HepG2 (cell line): ENCODE results near the gene LSR. TPM values are rescaled to one million over a fixed set of nuclear protein-coding genes. Genes with fewer than 3 reads are reported as not detected.

Experiments
- CREB3 ChIP-seq: sonication (generic); formaldehyde crosslinking; IDR thresholded peaks from 2 replicates; pipeline ENCODE4 v1.5.0; 2020; ENCODE audit warnings: missing genetic modification reagents
- HOXA9 ChIP-seq: sonication (generic); formaldehyde crosslinking; IDR thresholded peaks from 2 replicates; pipeline ENCODE4 v1.8.1; 2022; ENCODE audit warnings: missing genetic modification reagents, mild to moderate bottlenecking, moderate library complexity, borderline replicate concordance
- KMT2B ChIP-seq: IDR thresholded peaks from 2 replicates; pipeline ENCODE4 v1.6.1; 2016; ENCODE audit warnings: missing genetic modification reagents, missing compliant biosample characterization
- RELA ChIP-seq: sonication (generic); formaldehyde crosslinking; IDR thresholded peaks from 2 replicates; pipeline ENCODE4 v1.4.0; 2020; ENCODE audit warnings: missing genetic modification reagents
- SNAPC4 ChIP-seq: sonication (generic); formaldehyde crosslinking; IDR thresholded peaks from 2 replicates; pipeline ENCODE4 v1.4.0; 2020; ENCODE audit warnings: mild to moderate bottlenecking, missing genetic modification reagents
- SP1 ChIP-seq, 2 experiments: fragments of 450-650 bp in 1 of 2; sonication (generic) in 1 of 2; formaldehyde crosslinking in 1 of 2; IDR thresholded peaks; 2 replicates each; pipeline versions ENCODE4 v1.4.0 to v1.6.1; 2016 to 2020; ENCODE audit warnings: missing genetic modification reagents in 1 of 2
- ZBTB40 ChIP-seq, 2 experiments: fragments of 450-650 bp in 1 of 2; sonication (generic) in 1 of 2; formaldehyde crosslinking in 1 of 2; IDR thresholded peaks; 2 replicates each; pipeline versions ENCODE4 v1.6.1 to v1.8.0; 2016 to 2022; ENCODE audit warnings: antibody characterized with exemption in 1 of 2, mild to moderate bottlenecking in 1 of 2, missing genetic modification reagents in 1 of 2
- ZNF350 ChIP-seq: sonication (generic); formaldehyde crosslinking; IDR thresholded peaks from 2 replicates; pipeline ENCODE4 v1.4.0; 2020; ENCODE audit warnings: mild to moderate bottlenecking, low read depth, missing genetic modification reagents, borderline replicate concordance
- ZNF510 ChIP-seq: sonication (generic); formaldehyde crosslinking; IDR thresholded peaks from 2 replicates; pipeline ENCODE4 v1.4.0; 2020; ENCODE audit warnings: low read depth, mild to moderate bottlenecking, missing genetic modification reagents
- ZNF792 ChIP-seq: IDR thresholded peaks from 2 replicates; pipeline ENCODE4 v1.6.1; 2016
- polyA plus RNA-seq, 8 experiments: library from polyadenylated mRNA; depleted of rRNA in 3 of 8; stranded (reverse) in 7 of 8; unstranded in 1 of 8; fragments of >200 nt; fragmentation: Illumina TruSeq in 4 of 8; extraction: Trizol in 4 of 8; gene quantifications; 2 replicates each; pipeline versions ENCODE4 v1.2.1 to v1.2.3, GENCODE V29; 2011 to 2016; ENCODE audit warnings: low read depth in 4 of 8, missing spikeins in 1 of 8, mixed read lengths in 1 of 8; ENCODE audit not compliant: insufficient read depth in 1 of 8
- total RNA-seq, 5 experiments: library from RNA; depleted of rRNA; stranded (reverse); fragments of >200 nt; fragmentation: Illumina TruSeq; extraction: Trizol; gene quantifications; 2 replicates each; pipeline ENCODE4 v1.2.3, GENCODE V29; 2016; ENCODE audit warnings: low read depth in 1 of 5
- TF ChIP-seq, protein P1 (sequence below): IDR thresholded peaks from 2 replicates; pipeline ENCODE4 v1.6.1; 2016; ENCODE audit warnings: low read depth

Gene LSR
- total and polyA plus RNA-seq, 2 of the 13 experiments (the other 11 are each of a cell fraction or from before 2014, with no cell fraction given): 29.2 to 79.2 TPM

DNA sequence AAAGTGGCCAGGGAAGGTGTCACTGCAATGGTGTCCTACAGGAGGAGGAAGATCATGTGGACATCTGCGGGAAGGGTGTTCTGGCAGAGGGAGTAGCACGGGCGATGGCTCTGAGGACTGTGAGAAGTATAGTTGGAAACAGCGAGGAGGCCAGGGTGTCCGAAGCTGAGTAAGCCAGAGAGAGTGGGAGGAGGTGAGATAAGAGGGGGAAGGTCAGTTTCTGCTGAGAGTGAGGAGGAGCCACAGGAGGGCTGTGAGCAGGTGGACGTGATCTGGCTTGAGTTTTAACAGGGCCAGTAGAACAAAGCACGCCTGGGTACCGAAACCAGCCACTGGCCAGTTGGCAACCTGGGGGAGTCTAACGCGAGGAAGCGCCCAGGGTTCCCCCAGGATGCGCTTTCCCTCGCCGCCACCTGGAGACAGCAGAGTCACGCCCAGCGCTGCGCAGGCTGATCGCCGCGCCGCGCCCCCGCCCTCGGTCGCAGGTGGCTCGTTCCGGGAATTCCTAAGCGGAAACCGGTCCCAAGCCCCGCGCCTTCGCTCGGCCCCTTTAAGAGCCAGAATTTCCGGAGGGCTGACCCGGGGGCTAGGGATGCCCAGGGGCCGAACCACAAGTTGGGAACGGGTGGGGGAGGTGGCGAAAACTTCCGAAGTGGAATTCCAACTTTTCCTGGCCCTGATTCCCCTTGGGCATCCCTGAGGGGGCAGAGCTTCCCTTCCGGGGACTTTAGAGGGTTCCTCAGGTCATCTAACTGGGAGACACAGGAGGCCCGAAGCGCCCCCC is 1.1 kb upstream of the LSR start (continued):
- TF ChIP-seq ZBTB40 (IDR thresholded peaks at IDR 0.05) (no peak), ZBTB40 (CRISPR knock-in tag; IDR thresholded peaks at IDR 0.05) (no peak), SP1 (IDR thresholded peaks at IDR 0.05) (no peak), SP1 (CRISPR knock-in tag; IDR thresholded peaks at IDR 0.05) (0 out of 2 replicates have a peak, but pooled peaks have one; percentile 20), HOXA9 (CRISPR knock-in tag) (no peak), SNAPC4 (CRISPR knock-in tag) (no peak), ZNF792 (CRISPR knock-in tag) (no peak), ZNF350 (CRISPR knock-in tag) (no peak; the same call in 1 of the 2 replicates), KMT2B (CRISPR knock-in tag) (no peak; the same call in 1 of the 2 replicates), ZNF510 (CRISPR knock-in tag) (no peak), CREB3 (CRISPR knock-in tag) (peak; percentile 41; the same call in 1 of the 2 replicates), RELA (CRISPR knock-in tag) (0 out of 2 replicates have a peak, but pooled peaks have one; percentile 4)
- TF ChIP-seq, protein P1, sequence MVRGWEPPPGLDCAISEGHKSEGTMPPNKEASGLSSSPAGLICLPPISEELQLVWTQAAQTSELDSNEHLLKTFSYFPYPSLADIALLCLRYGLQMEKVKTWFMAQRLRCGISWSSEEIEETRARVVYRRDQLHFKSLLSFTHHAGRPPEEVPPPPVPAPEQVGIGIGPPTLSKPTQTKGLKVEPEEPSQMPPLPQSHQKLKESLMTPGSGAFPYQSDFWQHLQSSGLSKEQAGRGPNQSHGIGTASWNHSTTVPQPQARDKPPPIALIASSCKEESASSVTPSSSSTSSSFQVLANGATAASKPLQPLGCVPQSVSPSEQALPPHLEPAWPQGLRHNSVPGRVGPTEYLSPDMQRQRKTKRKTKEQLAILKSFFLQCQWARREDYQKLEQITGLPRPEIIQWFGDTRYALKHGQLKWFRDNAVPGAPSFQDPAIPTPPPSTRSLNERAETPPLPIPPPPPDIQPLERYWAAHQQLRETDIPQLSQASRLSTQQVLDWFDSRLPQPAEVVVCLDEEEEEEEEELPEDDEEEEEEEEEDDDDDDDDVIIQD (CRISPR knock-in tag): no peak
